Upper lobe of left lung (tissue), 4 donors: ENCODE results near the gene MBNL2.

Experiments used
- EP300 ChIP-seq, 4 donors: sonication (generic); formaldehyde crosslinking; IDR thresholded peaks; one replicate each; pipeline ENCODE4 v1.5.1; 2017; ENCODE audit warnings: antibody characterized with exemption in 4 of 4, control low read depth in 2 of 4
- POLR2A ChIP-seq, 4 donors: fragments of 450-650 bp; IDR thresholded peaks; one replicate each; pipeline ENCODE4 v1.5.1; 2016 to 2017; ENCODE audit warnings: antibody characterized with exemption in 4 of 4, mild to moderate bottlenecking in 2 of 4
- POLR2AphosphoS5 ChIP-seq, 2 donors: sonication (generic); formaldehyde crosslinking; IDR thresholded peaks; one replicate each; pipeline ENCODE4 v1.5.1; 2017; ENCODE audit warnings: antibody characterized with exemption in 2 of 2
- TF ChIP-seq, protein P1 (sequence below), 6 experiments: fragments of 450-650 bp in 4 of 6; fragments of 200-600 bp in 2 of 6; sonication (generic) in 2 of 6; IDR thresholded peaks; one replicate each; pipeline ENCODE4 v1.5.1; 2016 to 2019; ENCODE audit warnings: antibody characterized with exemption in 6 of 6

DNA sequence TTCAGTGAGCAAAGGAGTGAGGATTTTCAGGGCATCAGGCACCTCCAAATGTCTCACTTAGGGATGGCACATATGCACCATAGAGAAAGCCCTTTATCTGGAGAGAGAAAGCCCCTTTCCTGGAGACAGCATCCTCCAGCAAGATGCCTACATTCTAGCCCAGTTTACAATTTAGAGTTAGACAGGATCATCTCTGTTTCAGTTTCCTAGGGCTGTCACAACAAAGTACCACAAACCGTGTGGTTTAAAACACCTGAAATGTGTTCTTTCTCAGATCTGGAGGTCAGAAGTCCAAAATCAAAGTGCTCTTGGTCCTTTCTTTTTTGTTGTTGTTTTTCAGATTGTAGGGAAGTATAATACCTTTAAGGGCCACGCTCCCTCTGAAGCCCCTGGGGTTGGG is 61.8 kb downstream of the MBNL2 start:
- TF ChIP-seq POLR2AphosphoS5 (IDR thresholded peaks at IDR 0.05) (no peak), POLR2A (IDR thresholded peaks at IDR 0.05) (no peak), EP300 (IDR thresholded peaks at IDR 0.05) (no peak)
- TF ChIP-seq, protein P1, sequence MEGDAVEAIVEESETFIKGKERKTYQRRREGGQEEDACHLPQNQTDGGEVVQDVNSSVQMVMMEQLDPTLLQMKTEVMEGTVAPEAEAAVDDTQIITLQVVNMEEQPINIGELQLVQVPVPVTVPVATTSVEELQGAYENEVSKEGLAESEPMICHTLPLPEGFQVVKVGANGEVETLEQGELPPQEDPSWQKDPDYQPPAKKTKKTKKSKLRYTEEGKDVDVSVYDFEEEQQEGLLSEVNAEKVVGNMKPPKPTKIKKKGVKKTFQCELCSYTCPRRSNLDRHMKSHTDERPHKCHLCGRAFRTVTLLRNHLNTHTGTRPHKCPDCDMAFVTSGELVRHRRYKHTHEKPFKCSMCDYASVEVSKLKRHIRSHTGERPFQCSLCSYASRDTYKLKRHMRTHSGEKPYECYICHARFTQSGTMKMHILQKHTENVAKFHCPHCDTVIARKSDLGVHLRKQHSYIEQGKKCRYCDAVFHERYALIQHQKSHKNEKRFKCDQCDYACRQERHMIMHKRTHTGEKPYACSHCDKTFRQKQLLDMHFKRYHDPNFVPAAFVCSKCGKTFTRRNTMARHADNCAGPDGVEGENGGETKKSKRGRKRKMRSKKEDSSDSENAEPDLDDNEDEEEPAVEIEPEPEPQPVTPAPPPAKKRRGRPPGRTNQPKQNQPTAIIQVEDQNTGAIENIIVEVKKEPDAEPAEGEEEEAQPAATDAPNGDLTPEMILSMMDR (IDR thresholded peaks at IDR 0.05): no peak
